Measurements from ENCODE around the gene LTB4R.

LTB4R gene

DNA sequence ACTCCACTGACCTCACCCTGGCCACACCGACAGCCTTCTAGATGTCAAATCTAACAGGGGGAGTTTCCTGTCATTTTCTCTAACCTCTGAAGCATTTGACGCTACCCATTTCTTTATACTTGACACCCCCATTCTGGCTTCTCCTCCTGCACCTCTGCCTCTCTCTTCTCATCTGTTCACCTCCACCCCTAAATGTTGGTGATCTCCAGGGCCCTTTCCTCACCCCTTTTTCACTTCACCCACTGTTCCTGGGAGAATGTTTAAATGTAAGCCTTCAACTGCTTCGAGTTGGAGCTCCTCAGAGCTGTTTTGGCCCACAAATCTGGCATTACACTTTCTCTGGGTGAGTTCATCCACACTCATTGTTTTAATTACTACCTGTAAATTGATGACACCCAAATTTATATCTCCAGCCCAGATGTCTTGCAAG, 39.5 kb upstream of the LTB4R start:
- TF ChIP-seq, protein P1, sequence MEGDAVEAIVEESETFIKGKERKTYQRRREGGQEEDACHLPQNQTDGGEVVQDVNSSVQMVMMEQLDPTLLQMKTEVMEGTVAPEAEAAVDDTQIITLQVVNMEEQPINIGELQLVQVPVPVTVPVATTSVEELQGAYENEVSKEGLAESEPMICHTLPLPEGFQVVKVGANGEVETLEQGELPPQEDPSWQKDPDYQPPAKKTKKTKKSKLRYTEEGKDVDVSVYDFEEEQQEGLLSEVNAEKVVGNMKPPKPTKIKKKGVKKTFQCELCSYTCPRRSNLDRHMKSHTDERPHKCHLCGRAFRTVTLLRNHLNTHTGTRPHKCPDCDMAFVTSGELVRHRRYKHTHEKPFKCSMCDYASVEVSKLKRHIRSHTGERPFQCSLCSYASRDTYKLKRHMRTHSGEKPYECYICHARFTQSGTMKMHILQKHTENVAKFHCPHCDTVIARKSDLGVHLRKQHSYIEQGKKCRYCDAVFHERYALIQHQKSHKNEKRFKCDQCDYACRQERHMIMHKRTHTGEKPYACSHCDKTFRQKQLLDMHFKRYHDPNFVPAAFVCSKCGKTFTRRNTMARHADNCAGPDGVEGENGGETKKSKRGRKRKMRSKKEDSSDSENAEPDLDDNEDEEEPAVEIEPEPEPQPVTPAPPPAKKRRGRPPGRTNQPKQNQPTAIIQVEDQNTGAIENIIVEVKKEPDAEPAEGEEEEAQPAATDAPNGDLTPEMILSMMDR (IDR thresholded peaks at IDR 0.05; ENCODE audit: borderline replicate concordance, insufficient read depth, low read depth, low read length) = no peak
- H3K4me3 ChIP-seq (ENCODE audit: low read depth, low read length) = peak overlapping the region; percentile 67

DNA sequence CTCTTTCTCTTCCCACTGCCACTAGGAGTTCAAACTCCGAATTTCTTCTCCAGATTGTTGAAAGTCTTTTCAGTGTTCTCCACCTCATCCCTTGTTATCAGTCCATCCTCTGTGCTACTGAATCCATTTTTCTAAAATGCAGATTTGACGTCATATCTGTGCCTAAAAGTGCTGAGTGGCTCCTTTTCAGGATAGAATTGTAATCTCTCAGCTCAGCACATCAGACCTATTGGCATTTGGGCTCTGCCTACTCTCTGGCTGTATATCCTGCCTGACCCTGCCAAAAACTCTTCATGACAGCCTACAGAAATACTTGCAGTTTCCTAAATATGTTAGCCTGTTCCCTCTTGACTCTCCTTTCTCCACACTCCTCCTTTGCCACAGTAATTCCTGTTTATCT, 38.8 kb upstream of the LTB4R start:
- TF ChIP-seq, protein P1 (IDR thresholded peaks at IDR 0.05; ENCODE audit: borderline replicate concordance, insufficient read depth, low read depth, low read length) = no peak
- no peak overlapping the region for H3K4me3 ChIP-seq (ENCODE audit: low read depth, low read length)

DNA sequence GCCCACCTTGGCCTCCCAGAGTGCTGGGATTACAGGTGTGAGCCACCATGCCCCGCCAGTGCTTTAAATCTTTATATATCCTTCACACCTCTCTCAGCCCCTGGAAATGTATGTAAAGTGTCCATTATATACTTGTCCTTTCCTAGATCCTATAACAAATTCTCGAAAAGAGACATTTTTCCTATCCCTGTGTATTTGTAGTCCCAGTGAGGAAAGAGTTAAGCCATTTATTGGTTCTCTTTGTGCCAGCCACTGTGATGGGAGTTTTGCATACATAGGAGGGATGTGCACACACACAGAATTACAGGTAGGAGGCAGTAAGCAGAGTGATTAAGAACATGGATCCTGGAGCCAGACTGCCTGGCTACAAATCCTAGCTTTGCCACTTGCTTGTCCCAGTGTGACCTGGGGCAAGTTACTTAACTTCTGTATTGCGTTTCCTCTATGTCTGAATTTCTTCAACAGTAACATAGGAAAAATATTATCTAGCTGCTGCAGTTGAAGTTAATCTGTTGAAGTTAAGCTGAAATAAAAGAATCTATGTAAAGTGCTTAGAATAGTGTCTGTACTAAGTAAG, 37.8 kb upstream of the LTB4R start:
- TF ChIP-seq, protein P1 (IDR thresholded peaks at IDR 0.05; ENCODE audit: borderline replicate concordance, insufficient read depth, low read depth, low read length) = no peak
- no peak overlapping the region for H3K4me3 ChIP-seq (ENCODE audit: low read depth, low read length)

DNA sequence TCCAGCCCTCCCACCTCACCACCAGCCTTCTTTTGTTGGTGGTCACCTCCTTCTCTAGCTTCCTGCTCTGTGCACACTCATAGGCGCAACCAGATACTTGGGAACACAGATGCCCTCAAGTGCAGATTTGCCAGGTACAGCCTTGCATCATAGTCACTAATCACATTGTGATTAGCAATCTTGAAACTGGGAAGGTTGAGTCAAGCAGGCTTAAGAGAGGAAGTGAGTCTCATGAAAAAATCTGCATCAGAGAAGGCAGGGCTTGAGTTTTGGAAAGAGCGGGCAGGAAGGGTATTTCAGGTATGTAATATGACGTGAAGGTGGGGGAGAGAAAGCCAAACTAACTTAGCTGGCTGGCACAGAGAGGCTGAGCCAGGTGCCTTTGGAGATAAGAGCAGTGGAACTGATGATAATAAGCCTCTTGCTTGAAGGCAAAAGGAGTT, 37.2 kb upstream of the LTB4R start:
- TF ChIP-seq, protein P1 (IDR thresholded peaks at IDR 0.05; ENCODE audit: borderline replicate concordance, insufficient read depth, low read depth, low read length) = no peak
- H3K4me3 ChIP-seq (ENCODE audit: low read depth, low read length) = no peak overlapping the region

DNA sequence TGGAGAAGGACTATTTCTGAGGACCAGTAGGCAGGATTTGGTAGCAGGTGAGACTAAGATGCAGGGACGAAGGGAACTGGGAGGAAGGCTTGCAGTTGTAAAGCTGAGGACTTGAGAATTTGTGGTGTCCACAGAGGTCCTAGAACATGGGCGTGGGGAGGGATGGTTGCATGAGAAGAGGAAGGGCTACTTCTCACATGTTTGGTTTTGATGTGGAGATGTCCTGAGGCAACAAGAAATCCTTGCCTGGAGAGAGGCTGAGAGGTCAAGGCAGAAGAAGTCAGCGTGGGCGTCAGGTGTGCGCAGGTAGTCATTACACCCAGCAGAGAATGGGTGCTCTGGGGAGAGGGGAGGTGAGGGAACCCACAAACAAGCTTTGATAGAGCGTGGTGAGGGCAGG, 34.2 kb upstream of the LTB4R start:
- TF ChIP-seq, protein P1 (IDR thresholded peaks at IDR 0.05; ENCODE audit: borderline replicate concordance, insufficient read depth, low read depth, low read length) = no peak
- H3K4me3 ChIP-seq (ENCODE audit: low read depth, low read length) = no peak overlapping the region

DNA sequence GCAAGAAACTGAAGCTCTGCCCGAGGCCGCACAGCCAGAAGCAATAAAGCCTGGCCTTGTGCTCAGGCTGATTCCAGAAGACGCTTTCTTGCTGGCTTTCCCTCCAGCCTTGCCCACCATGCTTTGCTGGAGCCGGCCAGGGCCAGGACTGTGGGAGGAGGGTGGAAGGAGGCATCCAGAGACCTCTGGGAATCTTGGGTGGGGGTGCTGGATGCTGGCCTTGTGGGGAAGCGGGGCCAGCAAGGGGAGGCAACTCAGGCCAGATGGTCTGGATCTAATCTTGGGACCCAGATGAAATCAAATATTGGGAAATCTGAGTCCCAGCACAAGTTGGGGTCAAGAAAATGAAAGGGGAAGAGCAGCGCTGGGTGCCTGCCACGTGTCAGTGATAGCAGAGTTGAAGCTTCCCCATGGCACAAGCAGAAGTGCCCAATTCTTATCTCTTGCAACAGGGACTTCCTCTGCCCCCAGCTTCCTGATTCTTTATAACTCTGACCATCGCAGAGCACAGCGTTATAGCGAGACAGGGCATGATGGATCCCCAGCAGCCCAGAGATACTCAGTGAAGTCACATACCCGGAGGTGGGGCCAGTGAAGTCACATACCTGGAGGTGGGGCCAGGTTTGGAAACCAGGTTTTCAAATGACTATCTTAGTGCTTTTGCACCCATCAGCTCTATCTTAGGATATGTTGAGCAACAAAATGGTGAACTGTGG, 33.5 kb upstream of the LTB4R start:
- TF ChIP-seq, protein P1 (IDR thresholded peaks at IDR 0.05; ENCODE audit: borderline replicate concordance, insufficient read depth, low read depth, low read length) = no peak
- H3K4me3 ChIP-seq (ENCODE audit: low read depth, low read length) = no peak overlapping the region

DNA sequence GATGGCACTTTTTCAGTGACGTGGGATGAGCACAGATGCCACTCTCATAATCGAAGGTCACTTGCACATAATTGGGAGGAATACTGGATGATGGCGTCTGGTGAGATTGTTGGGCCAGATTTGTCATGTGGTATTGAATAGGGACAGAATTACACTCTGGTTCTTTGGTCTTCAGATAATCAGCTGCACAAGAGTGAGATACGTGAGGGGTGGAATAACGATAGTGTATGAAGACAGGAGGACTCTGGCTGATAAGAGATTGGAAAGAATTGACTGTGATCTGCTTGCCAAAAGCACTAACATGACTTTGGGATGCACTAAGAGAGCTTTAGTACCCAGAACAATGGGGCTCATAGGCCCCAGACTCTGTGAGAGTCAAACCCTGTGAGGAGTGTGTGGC, 32.9 kb upstream of the LTB4R start:
- TF ChIP-seq, protein P1 (IDR thresholded peaks at IDR 0.05; ENCODE audit: borderline replicate concordance, insufficient read depth, low read depth, low read length) = no peak
- H3K4me3 ChIP-seq (ENCODE audit: low read depth, low read length) = no peak overlapping the region

Data from GM12875 (cell line).